Kidney (tissue), 14 donors: Measurements from ENCODE around the gene NAPSA. TPM values are rescaled to one million over a fixed set of nuclear protein-coding genes. Genes with fewer than 3 reads are reported as not detected.

ENCODE experiments used
- DNase-seq, 5 donors: peaks; one replicate each; pipeline ENCODE4 v3.0.0-alpha.2; 2013 to 2020
- FAIRE-seq: peaks from 2 replicates; lab custom pipeline; 2012; peaks lifted over from hg19 to GRCh38; lab: Jason Lieb, UNC
- H3K27ac ChIP-seq, 2 donors: one replicate each; pipeline ENCODE4 v1.7.0; 2013; ENCODE audit warnings: low read depth in 2 of 2, low read length in 2 of 2, inconsistent platforms in 1 of 2
- H3K27me3 ChIP-seq: one replicate; pipeline ENCODE4 v1.7.1; 2013; ENCODE audit warnings: low read length, inconsistent platforms; ENCODE audit not compliant: control insufficient read depth, insufficient read depth
- H3K36me3 ChIP-seq, 3 donors: one replicate each; pipeline versions ENCODE4 v1.7.0 to v1.7.1; 2013; ENCODE audit warnings: low read length in 3 of 3, control low read depth in 1 of 3, inconsistent platforms in 1 of 3; ENCODE audit not compliant: insufficient read depth in 3 of 3, control insufficient read depth in 2 of 3
- H3K4me1 ChIP-seq, 3 donors: one replicate each; pipeline versions ENCODE4 v1.7.0 to v1.7.1; 2013; ENCODE audit warnings: low read length in 3 of 3, inconsistent platforms in 1 of 3, low read depth in 1 of 3; ENCODE audit not compliant: control insufficient read depth in 2 of 3, insufficient read depth in 2 of 3
- H3K4me3 ChIP-seq, 3 donors: one replicate each; pipeline versions ENCODE4 v1.7.0 to v1.8.1; 2013; ENCODE audit warnings: low read length in 3 of 3, control low read depth in 1 of 3, inconsistent platforms in 1 of 3
- H3K9ac ChIP-seq, 3 donors: one replicate each; pipeline versions ENCODE4 v1.7.0 to v1.7.1; 2013; ENCODE audit warnings: low read length in 3 of 3, control low read depth in 1 of 3, inconsistent platforms in 1 of 3
- H3K9me3 ChIP-seq, 3 donors: one replicate each; pipeline versions ENCODE4 v1.7.0 to v1.7.1; 2013; ENCODE audit warnings: low read length in 3 of 3, control low read depth in 1 of 3, inconsistent platforms in 1 of 3; ENCODE audit not compliant: control insufficient read depth in 2 of 3, insufficient read depth in 1 of 3
- CTCF ChIP-seq: IDR thresholded peaks from 3 replicates; pipeline ENCODE4 v1.5.1; 2012; ENCODE audit warnings: mild to moderate bottlenecking, moderate library complexity, borderline replicate concordance; ENCODE audit not compliant: insufficient read depth; ENCODE audit errors: extremely low read depth
- intact Hi-C: fragments of 100-400 bp; cut with DNase I; formaldehyde crosslinking; loops from one replicate; pipeline ENCODE4 v1.11.1; 2022
- polyA plus RNA-seq: library from polyadenylated mRNA; stranded (reverse); fragments of 350-450 nt; fragmentation: Illumina TruSeq; extraction: RNeasy Lipid Tissue Mini Kit (QIAGEN cat#74804); gene quantifications from one replicate; pipeline ENCODE4 v1.2.3, GENCODE V29; 2014; ENCODE audit warnings: low read depth, low replicate concordance; ENCODE audit not compliant: insufficient read depth
- total RNA-seq: library from RNA; stranded (reverse); fragmentation: NEBNext Ultra II Directional; extraction: Animal tissue kit (Norgen Biotek cat#: 25700); gene quantifications from one replicate; pipeline ENCODE4 v1.2.1, GENCODE V29; 2021
- donor health status: control.
- donor health status: control.
- donor health status: control.
- donor health status: control.
- donor health status: control.
- donor health status: DM: yes; HTN: yes; CAD: no.
- donor health status: Normal renal cell carcinoma (clear cell type).

NAPSA gene
- total and polyA plus RNA-seq, 2 donors from 2014 or later: 217 to 268 TPM

GRCh38 chr19:50362656-50363424 is 2.6 kb downstream of the NAPSA start:
- intact Hi-C loops: loop anchor here (10.0 kb wide), 1 partner anchor 102 kb away; no protein-coding TSS in a partner anchor
- DNase-seq (no peak), FAIRE-seq (no peak)
- Histone ChIP-seq H3K9ac (no peak overlapping the region), H3K4me3 (no peak overlapping the region), H3K4me1 (peaks cover 0 to under 1% (median 0%) of the 10 kb centered on the region in 3 donors), H3K9me3 (no peaks in the 10 kb centered on the region), H3K27ac (no peak overlapping the region), H3K27me3 (no peaks in the 10 kb centered on the region), H3K36me3 (no peaks in the 10 kb centered on the region)
- no peak for TF ChIP-seq CTCF

DNA sequence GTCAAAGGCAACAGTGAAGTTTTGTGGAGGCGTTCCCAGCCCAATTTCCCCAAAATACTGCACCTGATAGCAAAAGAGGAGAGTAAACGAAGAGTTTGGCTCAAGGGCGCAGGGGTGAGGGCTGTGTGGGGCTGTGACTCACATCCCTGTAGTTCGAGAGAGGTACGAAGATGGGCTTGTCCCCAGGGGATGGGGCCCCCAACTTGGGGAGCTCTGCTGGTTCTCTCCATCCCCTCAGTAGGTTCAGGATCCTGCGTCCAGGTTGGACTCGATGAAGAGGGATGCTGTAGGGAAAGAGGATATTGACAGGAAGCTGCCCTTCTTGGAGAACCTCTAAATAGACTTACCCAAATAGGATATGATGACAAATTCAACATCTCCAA is 3.4 kb downstream of the NAPSA start:
- TF ChIP-seq CTCF: no peak
- Histone ChIP-seq H3K27me3 (no peaks in the 10 kb centered on the region), H3K9me3 (no peaks in the 10 kb centered on the region), H3K9ac (no peak overlapping the region), H3K4me1 (peaks cover 0 to 6% (median 2%) of the 10 kb centered on the region in 3 donors), H3K27ac (no peak overlapping the region), H3K4me3 (no peak overlapping the region), H3K36me3 (no peaks in the 10 kb centered on the region)
- DNase-seq: no peak
- FAIRE-seq: no peak
- intact Hi-C loops: loop anchor here (10.0 kb wide), 1 partner anchor 103 kb away; no protein-coding TSS in a partner anchor

GRCh38 chr19:50361290-50362029 is 4.0 kb downstream of the NAPSA start:
- DNase-seq: no peak
- H3K4me3 ChIP-seq: no peak overlapping the region
- FAIRE-seq: no peak
- H3K27me3 ChIP-seq: no peaks in the 10 kb centered on the region
- H3K4me1 ChIP-seq: peaks cover 0 to 6% (median 2%) of the 10 kb centered on the region in 3 donors
- H3K9me3 ChIP-seq: no peaks in the 10 kb centered on the region
- no peak overlapping the region for H3K9ac ChIP-seq
- TF ChIP-seq CTCF: no peak
- intact Hi-C loops: loop anchor here (10.0 kb wide), 1 partner anchor 103 kb away; no protein-coding TSS in a partner anchor
- no peak overlapping the region for H3K27ac ChIP-seq
- no peaks in the 10 kb centered on the region for H3K36me3 ChIP-seq
